ENCODE data around the gene PLB1.
A peak's percentile ranks its signal among the peaks of the same experiment; 100 is the strongest.
"Not testable (repeated sequence)": the region's sequence is repeated elsewhere in the genome, so short reads cannot be mapped to it uniquely, and the experiment has no call there.

PLB1 gene

GRCh38 chr2:28547223-28547860, 51.5 kb downstream of the PLB1 start:
- Histone ChIP-seq H3K27me3 (ENCODE audit: control insufficient read depth in 1 of 2, insufficient read depth in 1 of 2, low read length in 2 of 2) (peaks cover 0 to 16% of the 10 kb centered on the region in 2 experiments), H2BK15ac (ENCODE audit: low read depth, poor library complexity, severe bottlenecking) (no peak overlapping the region), H2AK5ac (ENCODE audit: low read length, severe bottlenecking) (no peak overlapping the region), H2BK120ac (ENCODE audit: low read depth, low read length) (no peak overlapping the region), H4K8ac (ENCODE audit: low read length) (no peak overlapping the region), H3K18ac (ENCODE audit: low read depth in 1 of 2, low read length in 2 of 2) (no peak overlapping the region), H3K4me1 (ENCODE audit: control insufficient read depth, insufficient read depth, low read depth, low read length) (peaks cover 2% of the 10 kb centered on the region), H2AFZ (ENCODE audit: low read depth, low read length) (no peak overlapping the region), H2BK5ac (ENCODE audit: low read depth, low read length, poor library complexity, severe bottlenecking) (no peak overlapping the region), H3K9me3 (ENCODE audit: control insufficient read depth, low read length) (no peaks in the 10 kb centered on the region), H4K91ac (ENCODE audit: low read length) (no peak overlapping the region), H3K4me2 (ENCODE audit: low read length, poor library complexity, severe bottlenecking) (no peak overlapping the region), H3K9ac (ENCODE audit: low read length) (no peak overlapping the region), H3K4me3 (ENCODE audit: insufficient read depth in 1 of 2, low read depth in 1 of 2, low read length in 2 of 2) (no peak overlapping the region), H3K36me3 (ENCODE audit: control insufficient read depth in 1 of 2, insufficient read depth in 2 of 2, low read depth in 1 of 2, low read length in 2 of 2) (no peaks in the 10 kb centered on the region), H3K27ac (ENCODE audit: low read length, poor library complexity, severe bottlenecking) (no peak overlapping the region), H3K23ac (ENCODE audit: low read length in 2 of 2) (no peak overlapping the region), H2BK12ac (ENCODE audit: low read length in 2 of 2) (no peak overlapping the region), H3K79me1 (replicated peaks; ENCODE audit: low read length, poor library complexity, severe bottlenecking) (no peaks in the 10 kb centered on the region), H3K14ac (ENCODE audit: low read length in 2 of 2) (no peak overlapping the region), H3K4ac (ENCODE audit: low read depth in 1 of 2, low read length in 2 of 2) (no peak overlapping the region)
- 82% methylated on average over 5 of the region's 7 CpGs for WGBS
- DNase-seq = no peak

DNA sequence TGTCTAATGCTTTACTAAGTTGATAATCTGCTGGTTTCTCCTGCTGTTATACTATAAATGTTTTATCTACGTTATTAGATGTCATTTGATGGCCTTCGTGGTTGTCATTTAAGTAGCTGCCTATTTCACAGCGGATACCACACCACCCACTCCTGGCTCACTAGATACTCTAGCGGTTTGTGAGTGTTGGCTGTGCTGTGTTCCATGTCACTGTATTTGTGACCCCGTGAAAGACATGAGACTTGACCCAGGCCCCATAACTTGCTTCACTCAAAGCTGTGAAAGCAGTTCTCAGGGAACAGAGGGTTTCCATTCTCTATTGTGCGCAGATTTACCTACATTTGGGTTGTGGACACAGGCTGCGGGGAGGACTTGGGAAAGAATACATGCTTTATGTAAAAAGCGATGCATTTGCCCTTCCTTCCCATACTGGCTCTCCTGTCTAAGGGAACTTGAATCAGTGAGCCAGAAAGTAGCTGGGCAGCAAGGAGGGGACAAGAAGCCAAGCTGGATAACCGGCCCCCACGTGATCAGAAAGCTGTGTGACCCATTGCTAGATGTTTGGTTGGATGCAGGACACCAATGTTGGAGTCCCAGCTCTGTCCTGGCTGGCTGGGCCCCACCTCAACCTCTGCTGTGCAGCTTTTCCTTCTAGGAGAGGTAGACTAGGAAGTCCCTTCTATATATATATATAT, 52.2 kb downstream of the PLB1 start:
- Histone ChIP-seq H3K14ac (ENCODE audit: low read length in 2 of 2) (no peak overlapping the region), H2BK15ac (ENCODE audit: low read depth, poor library complexity, severe bottlenecking) (no peak overlapping the region), H3K9me3 (ENCODE audit: control insufficient read depth, low read length) (no peaks in the 10 kb centered on the region), H3K4me2 (ENCODE audit: low read length, poor library complexity, severe bottlenecking) (no peak overlapping the region), H3K27me3 (ENCODE audit: control insufficient read depth in 1 of 2, insufficient read depth in 1 of 2, low read length in 2 of 2) (peaks cover 0 to 9% of the 10 kb centered on the region in 2 experiments), H4K8ac (ENCODE audit: low read length) (no peak overlapping the region), H3K27ac (ENCODE audit: low read length, poor library complexity, severe bottlenecking) (no peak overlapping the region), H3K4me1 (ENCODE audit: control insufficient read depth, insufficient read depth, low read depth, low read length) (peaks cover 2% of the 10 kb centered on the region), H2AFZ (ENCODE audit: low read depth, low read length) (no peak overlapping the region), H3K79me1 (replicated peaks; ENCODE audit: low read length, poor library complexity, severe bottlenecking) (no peaks in the 10 kb centered on the region), H2BK12ac (ENCODE audit: low read length in 2 of 2) (no peak overlapping the region), H3K23ac (ENCODE audit: low read length in 2 of 2) (no peak overlapping the region), H3K4ac (ENCODE audit: low read depth in 1 of 2, low read length in 2 of 2) (no peak overlapping the region), H2BK5ac (ENCODE audit: low read depth, low read length, poor library complexity, severe bottlenecking) (no peak overlapping the region), H3K36me3 (ENCODE audit: control insufficient read depth in 1 of 2, insufficient read depth in 2 of 2, low read depth in 1 of 2, low read length in 2 of 2) (no peaks in the 10 kb centered on the region), H2AK5ac (ENCODE audit: low read length, severe bottlenecking) (no peak overlapping the region), H4K91ac (ENCODE audit: low read length) (no peak overlapping the region), H3K9ac (ENCODE audit: low read length) (no peak overlapping the region), H2BK120ac (ENCODE audit: low read depth, low read length) (no peak overlapping the region), H3K18ac (ENCODE audit: low read depth in 1 of 2, low read length in 2 of 2) (no peak overlapping the region), H3K4me3 (ENCODE audit: insufficient read depth in 1 of 2, low read depth in 1 of 2, low read length in 2 of 2) (no peak overlapping the region)
- no peak for DNase-seq
- 96% methylated on average over 10 of the region's 10 CpGs for WGBS

DNA sequence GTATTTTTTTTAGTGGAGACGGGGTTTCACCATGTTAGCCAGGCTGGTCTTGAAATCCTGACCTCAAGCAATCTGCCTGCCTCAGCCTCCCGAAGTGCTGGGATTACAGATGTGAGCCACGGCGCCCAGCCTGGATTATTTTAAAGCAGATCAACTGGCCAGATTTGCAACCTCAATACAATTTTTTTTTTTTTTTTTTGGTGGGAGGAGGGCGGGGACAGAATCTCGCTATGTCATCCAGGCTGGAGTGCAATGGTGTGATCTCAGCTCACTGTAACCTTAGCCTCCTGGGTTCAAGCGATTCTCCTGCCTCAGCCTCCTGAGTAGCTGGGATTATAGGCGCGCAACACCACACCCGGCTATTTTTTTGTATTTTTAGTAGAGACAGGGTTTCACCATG, 54.5 kb downstream of the PLB1 start:
- not testable (repeated sequence) for H4K8ac ChIP-seq (ENCODE audit: low read length)

GRCh38 chr2:28552045-28552823, 56.4 kb downstream of the PLB1 start:
- 60% methylated on average over 3 of the region's 3 CpGs for WGBS
- H3K27ac ChIP-seq (ENCODE audit: low read length, poor library complexity, severe bottlenecking) = no peak overlapping the region
- H3K4me3 ChIP-seq (ENCODE audit: insufficient read depth in 1 of 2, low read depth in 1 of 2, low read length in 2 of 2) = no peak overlapping the region
- H3K27me3 ChIP-seq (ENCODE audit: control insufficient read depth in 1 of 2, insufficient read depth in 1 of 2, low read length in 2 of 2) = no peaks in the 10 kb centered on the region
- no peak overlapping the region for H3K4me2 ChIP-seq (ENCODE audit: low read length, poor library complexity, severe bottlenecking)
- H3K36me3 ChIP-seq (ENCODE audit: control insufficient read depth in 1 of 2, insufficient read depth in 2 of 2, low read depth in 1 of 2, low read length in 2 of 2) = no peaks in the 10 kb centered on the region
- H4K91ac ChIP-seq (ENCODE audit: low read length) = no peak overlapping the region
- no peaks in the 10 kb centered on the region for H3K79me1 ChIP-seq (replicated peaks; ENCODE audit: low read length, poor library complexity, severe bottlenecking)
- no peak for DNase-seq
- no peak overlapping the region for H2BK15ac ChIP-seq (ENCODE audit: low read depth, poor library complexity, severe bottlenecking)
- H3K4me1 ChIP-seq (ENCODE audit: control insufficient read depth, insufficient read depth, low read depth, low read length) = no peaks in the 10 kb centered on the region
- H2BK120ac ChIP-seq (ENCODE audit: low read depth, low read length) = no peak overlapping the region
- H3K23ac ChIP-seq (ENCODE audit: low read length in 2 of 2) = no peak overlapping the region
- H4K8ac ChIP-seq (ENCODE audit: low read length) = no peak overlapping the region
- no peak overlapping the region for H3K18ac ChIP-seq (ENCODE audit: low read depth in 1 of 2, low read length in 2 of 2)
- H3K4ac ChIP-seq (ENCODE audit: low read depth in 1 of 2, low read length in 2 of 2) = no peak overlapping the region
- no peak overlapping the region for H2BK12ac ChIP-seq (ENCODE audit: low read length in 2 of 2)
- H2BK5ac ChIP-seq (ENCODE audit: low read depth, low read length, poor library complexity, severe bottlenecking) = no peak overlapping the region
- no peaks in the 10 kb centered on the region for H3K9me3 ChIP-seq (ENCODE audit: control insufficient read depth, low read length)
- no peak overlapping the region for H3K14ac ChIP-seq (ENCODE audit: low read length in 2 of 2)
- no peak overlapping the region for H2AK5ac ChIP-seq (ENCODE audit: low read length, severe bottlenecking)
- peak overlapping the region; percentile 55 for H3K9ac ChIP-seq (ENCODE audit: low read length)
- no peak overlapping the region for H2AFZ ChIP-seq (ENCODE audit: low read depth, low read length)

More for the DNA sequence above, 54.5 kb downstream of the PLB1 start:
- H3K4ac ChIP-seq (ENCODE audit: low read depth in 1 of 2, low read length in 2 of 2); H3K9ac ChIP-seq (ENCODE audit: low read length); H3K4me1 ChIP-seq (ENCODE audit: control insufficient read depth, insufficient read depth, low read depth, low read length); H2BK5ac ChIP-seq (ENCODE audit: low read depth, low read length, poor library complexity, severe bottlenecking); H2AFZ ChIP-seq (ENCODE audit: low read depth, low read length); H3K27ac ChIP-seq (ENCODE audit: low read length, poor library complexity, severe bottlenecking); H3K9me3 ChIP-seq (ENCODE audit: control insufficient read depth, low read length); H2AK5ac ChIP-seq (ENCODE audit: low read length, severe bottlenecking); H4K91ac ChIP-seq (ENCODE audit: low read length); H3K27me3 ChIP-seq (ENCODE audit: control insufficient read depth in 1 of 2, insufficient read depth in 1 of 2, low read length in 2 of 2); H3K36me3 ChIP-seq (ENCODE audit: control insufficient read depth in 1 of 2, insufficient read depth in 2 of 2, low read depth in 1 of 2, low read length in 2 of 2); H3K18ac ChIP-seq (ENCODE audit: low read depth in 1 of 2, low read length in 2 of 2); H3K23ac ChIP-seq (ENCODE audit: low read length in 2 of 2); H3K79me1 ChIP-seq (replicated peaks; ENCODE audit: low read length, poor library complexity, severe bottlenecking); H3K4me3 ChIP-seq (ENCODE audit: insufficient read depth in 1 of 2, low read depth in 1 of 2, low read length in 2 of 2); H3K14ac ChIP-seq (ENCODE audit: low read length in 2 of 2); DNase-seq; H2BK120ac ChIP-seq (ENCODE audit: low read depth, low read length); H3K4me2 ChIP-seq (ENCODE audit: low read length, poor library complexity, severe bottlenecking); H2BK15ac ChIP-seq (ENCODE audit: low read depth, poor library complexity, severe bottlenecking); H2BK12ac ChIP-seq (ENCODE audit: low read length in 2 of 2): not testable (repeated sequence)
- WGBS = 96% methylated on average over 9 of the region's 10 CpGs
